ENCODE data around the gene TOR1AIP2.
"Not testable (repeated sequence)": the region's sequence is repeated elsewhere in the genome, so short reads cannot be mapped to it uniquely, and the experiment has no call there.

The TOR1AIP2 gene

GRCh38 chr1:179853102-179853501 is 24.5 kb downstream of the TOR1AIP2 start:
- TF ChIP-seq CTCF (conservative IDR thresholded peaks at IDR 0.05; ENCODE audit: control insufficient read depth, insufficient read depth, low read depth, low read length), result no peak
- H3K4me3 ChIP-seq (ENCODE audit: control insufficient read depth, low read depth, low read length), result no peak overlapping the region
- no peak for DNase-seq (ENCODE audit: low read depth)

DNA sequence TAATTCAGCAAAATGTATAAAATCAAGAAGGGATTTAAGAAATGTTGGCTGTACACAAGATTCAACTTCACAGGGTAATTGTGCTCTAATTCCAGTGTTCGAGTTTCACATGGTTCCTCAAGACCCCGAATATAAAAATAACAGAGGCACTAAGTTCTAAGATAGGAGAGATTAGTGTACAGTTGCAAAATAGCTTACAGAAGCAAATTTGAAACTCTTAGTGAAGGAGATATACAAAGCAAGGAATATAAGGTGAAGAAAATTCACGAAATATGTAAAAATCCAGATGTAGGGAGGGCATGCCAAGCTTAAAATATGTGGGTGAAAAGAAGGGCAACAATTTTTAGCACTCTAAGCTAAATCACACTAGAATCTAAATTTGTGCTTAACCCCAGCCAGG is 29.4 kb downstream of the TOR1AIP2 start:
- no peak for DNase-seq (ENCODE audit: low read depth)
- TF ChIP-seq CTCF (conservative IDR thresholded peaks at IDR 0.05; ENCODE audit: control insufficient read depth, insufficient read depth, low read depth, low read length), result no peak
- H3K4me3 ChIP-seq (ENCODE audit: control insufficient read depth, low read depth, low read length), result no peak overlapping the region

GRCh38 chr1:179840107-179840506 is 37.5 kb downstream of the TOR1AIP2 start:
- TF ChIP-seq CTCF (conservative IDR thresholded peaks at IDR 0.05; ENCODE audit: control insufficient read depth, insufficient read depth, low read depth, low read length), result no peak
- DNase-seq (ENCODE audit: low read depth), result no peak
- H3K4me3 ChIP-seq (ENCODE audit: control insufficient read depth, low read depth, low read length), result no peak overlapping the region

DNA sequence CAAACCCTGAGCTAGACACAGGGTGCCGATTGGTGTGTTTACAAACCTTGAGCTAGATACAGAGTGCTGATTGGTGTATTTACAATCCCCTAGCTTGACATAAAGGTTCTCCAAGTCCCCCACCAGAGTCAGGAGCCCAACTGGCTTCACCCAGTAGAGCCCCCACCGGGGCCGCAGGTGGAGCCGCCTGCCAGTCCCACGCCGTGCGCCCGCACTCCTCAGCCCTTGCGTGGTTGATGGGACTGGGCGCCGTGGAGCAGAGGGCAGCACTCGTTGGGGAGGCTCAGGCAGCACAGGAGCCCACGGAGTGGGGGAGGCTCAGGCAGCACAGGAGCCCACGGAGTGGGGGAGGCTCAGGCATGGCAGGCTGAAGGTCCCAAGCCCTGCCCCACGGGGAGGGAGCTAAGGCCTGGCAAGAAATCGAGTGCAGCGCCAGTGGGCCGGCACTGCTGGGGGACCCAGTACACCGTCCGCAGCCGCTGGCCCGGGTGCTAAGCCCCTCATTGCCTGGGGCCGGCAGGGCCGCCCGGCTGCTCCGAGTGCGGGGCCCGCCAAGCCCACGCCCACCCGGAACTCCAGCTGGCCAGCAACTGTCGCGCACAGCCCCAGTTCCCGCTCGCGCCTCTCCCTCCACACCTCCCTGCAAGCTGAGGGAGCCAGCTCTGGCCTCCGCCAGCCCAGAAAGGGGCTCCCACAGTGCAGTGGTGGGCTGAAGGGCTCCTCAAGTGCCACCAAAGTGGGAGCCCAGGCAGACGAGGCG is 40.7 kb downstream of the TOR1AIP2 start:
- not testable (repeated sequence) for DNase-seq (ENCODE audit: low read depth)

DNA sequence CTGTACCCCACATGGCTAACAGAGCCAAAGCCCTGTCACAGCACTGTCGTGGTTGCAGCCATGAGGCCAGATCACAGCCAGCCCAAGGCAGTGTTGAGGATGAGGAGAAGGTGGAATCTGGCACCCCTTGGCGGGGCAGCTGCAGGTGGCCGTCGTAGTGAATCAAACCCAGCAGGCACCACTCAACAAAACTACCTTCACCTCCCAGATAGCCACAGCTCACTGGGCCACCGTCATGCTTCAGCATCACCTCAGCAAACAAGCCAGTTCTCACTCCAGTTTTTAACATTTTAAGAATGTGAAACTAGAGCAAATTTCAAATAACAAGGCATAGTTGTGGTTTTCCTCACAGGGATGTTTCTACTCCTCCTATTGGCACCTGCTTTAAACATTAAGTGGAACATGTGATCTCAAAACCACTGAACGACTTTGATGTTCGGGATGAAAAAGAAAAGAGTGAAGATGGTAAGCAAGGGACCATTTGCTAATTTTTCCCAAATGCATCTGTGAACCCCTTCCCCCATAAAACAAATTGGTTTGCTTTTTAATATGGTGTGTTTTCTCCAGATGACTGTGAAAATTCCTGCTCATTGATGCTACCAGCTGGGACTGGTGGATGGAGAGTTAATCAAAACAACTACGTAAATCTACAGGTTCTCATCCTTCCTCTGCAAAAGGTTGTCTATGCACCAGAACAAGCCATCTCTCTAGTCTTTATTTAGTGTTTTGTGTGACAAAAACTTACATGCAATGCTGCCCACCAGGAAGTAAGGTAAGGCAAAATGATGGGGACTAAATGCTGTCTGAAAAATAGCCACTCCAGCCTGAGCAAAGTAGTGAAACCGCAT is 45.5 kb downstream of the TOR1AIP2 start:
- DNase-seq (ENCODE audit: low read depth), result no peak
- H3K4me3 ChIP-seq (ENCODE audit: control insufficient read depth, low read depth, low read length), result no peak overlapping the region
- TF ChIP-seq CTCF (conservative IDR thresholded peaks at IDR 0.05; ENCODE audit: control insufficient read depth, insufficient read depth, low read depth, low read length), result no peak

More for the DNA sequence above, 40.7 kb downstream of the TOR1AIP2 start:
- H3K4me3 ChIP-seq (ENCODE audit: control insufficient read depth, low read depth, low read length), result not testable (repeated sequence)

GRCh38 chr1:179831225-179831624 is 46.4 kb downstream of the TOR1AIP2 start:
- H3K4me3 ChIP-seq (ENCODE audit: control insufficient read depth, low read depth, low read length), result no peak overlapping the region
- no peak for DNase-seq (ENCODE audit: low read depth)
- TF ChIP-seq CTCF (conservative IDR thresholded peaks at IDR 0.05; ENCODE audit: control insufficient read depth, insufficient read depth, low read depth, low read length), result no peak

- DNase-seq (ENCODE audit: low read depth), result no peak
- H3K4me3 ChIP-seq (ENCODE audit: control insufficient read depth, low read depth, low read length), result no peak overlapping the region
- TF ChIP-seq CTCF (conservative IDR thresholded peaks at IDR 0.05; ENCODE audit: control insufficient read depth, insufficient read depth, low read depth, low read length), result no peak
Measured at GRCh38 chr1:179828554-179829110, 49.0 kb downstream of the TOR1AIP2 start.

Data from fibroblast of mammary gland (primary cell).